Upper lobe of left lung (tissue), 6 donors: ENCODE measurements around the gene SRBD1. TPM values are rescaled to one million over a fixed set of nuclear protein-coding genes. Genes with fewer than 3 reads are reported as not detected.

Experiments used
- ATAC-seq, 2 donors: fragments of 200-7000 bp; cut with Tn5 transposase; one replicate each; pipeline ENCODE4 v1.9.1; 2022; ENCODE audit warnings: mild to moderate bottlenecking in 2 of 2, moderate library complexity in 2 of 2; ENCODE audit not compliant: low FRiP score in 2 of 2
- DNase-seq, 2 donors: peaks; one replicate each; pipeline ENCODE4 v3.0.0-alpha.2; 2019 to 2020
- H3K27ac ChIP-seq, 4 donors: fragments of 200-600 bp; sonication (generic); one replicate each; pipeline ENCODE4 v1.5.1; 2016 to 2019
- H3K27me3 ChIP-seq, 4 donors: fragments of 200-600 bp; sonication (generic); one replicate each; pipeline ENCODE4 v1.5.1; 2017 to 2019
- H3K36me3 ChIP-seq, 4 donors: fragments of 200-600 bp; sonication (generic); one replicate each; pipeline ENCODE4 v1.5.1; 2016 to 2019
- H3K4me1 ChIP-seq, 4 donors: fragments of 200-600 bp; sonication (generic); one replicate each; pipeline ENCODE4 v1.5.1; 2018 to 2019
- H3K4me3 ChIP-seq, 4 donors: fragments of 200-600 bp; sonication (generic); one replicate each; pipeline ENCODE4 v1.5.1; 2017 to 2019; ENCODE audit warnings: mild to moderate bottlenecking in 2 of 4, moderate library complexity in 1 of 4
- H3K9me3 ChIP-seq, 4 donors: fragments of 200-600 bp; sonication (generic); one replicate each; pipeline ENCODE4 v1.5.1; 2018 to 2019
- CTCF ChIP-seq, 6 experiments: fragments of 450-650 bp in 4 of 6; fragments of 200-600 bp in 2 of 6; sonication (generic) in 2 of 6; IDR thresholded peaks; one replicate each; pipeline ENCODE4 v1.5.1; 2016 to 2019; ENCODE audit warnings: antibody characterized with exemption in 6 of 6
- EP300 ChIP-seq, 4 donors: sonication (generic); formaldehyde crosslinking; IDR thresholded peaks; one replicate each; pipeline ENCODE4 v1.5.1; 2017; ENCODE audit warnings: antibody characterized with exemption in 4 of 4, control low read depth in 2 of 4
- POLR2A ChIP-seq, 4 donors: fragments of 450-650 bp; IDR thresholded peaks; one replicate each; pipeline ENCODE4 v1.5.1; 2016 to 2017; ENCODE audit warnings: antibody characterized with exemption in 4 of 4, mild to moderate bottlenecking in 2 of 4
- POLR2AphosphoS5 ChIP-seq, 2 donors: sonication (generic); formaldehyde crosslinking; IDR thresholded peaks; one replicate each; pipeline ENCODE4 v1.5.1; 2017; ENCODE audit warnings: antibody characterized with exemption in 2 of 2
- WGBS, 2 donors: methylation state at CpG; one replicate each; pipeline ENCODE4 v1.1.5; 2017 to 2018; 5-methylcytosine and 5-hydroxymethylcytosine counted together
- total RNA-seq, 6 donors: library from RNA; depleted of rRNA in 4 of 6; stranded (reverse); fragments of >200 nt in 4 of 6; gene quantifications; one replicate each; pipeline versions ENCODE4 v1.1.0 to v1.2.1, GENCODE V29; 2016 to 2021
- donor health status: DM: no; HTN: no; CAD: no; lungs with moderate emphysema.
- donor health status: DM: no; HTN: yes; CAD: no; lungs with severe emphysema.

Gene SRBD1
- total RNA-seq, 6 donors from 2014 or later = 16.4 to 38.3 (median 19.0) TPM

DNA sequence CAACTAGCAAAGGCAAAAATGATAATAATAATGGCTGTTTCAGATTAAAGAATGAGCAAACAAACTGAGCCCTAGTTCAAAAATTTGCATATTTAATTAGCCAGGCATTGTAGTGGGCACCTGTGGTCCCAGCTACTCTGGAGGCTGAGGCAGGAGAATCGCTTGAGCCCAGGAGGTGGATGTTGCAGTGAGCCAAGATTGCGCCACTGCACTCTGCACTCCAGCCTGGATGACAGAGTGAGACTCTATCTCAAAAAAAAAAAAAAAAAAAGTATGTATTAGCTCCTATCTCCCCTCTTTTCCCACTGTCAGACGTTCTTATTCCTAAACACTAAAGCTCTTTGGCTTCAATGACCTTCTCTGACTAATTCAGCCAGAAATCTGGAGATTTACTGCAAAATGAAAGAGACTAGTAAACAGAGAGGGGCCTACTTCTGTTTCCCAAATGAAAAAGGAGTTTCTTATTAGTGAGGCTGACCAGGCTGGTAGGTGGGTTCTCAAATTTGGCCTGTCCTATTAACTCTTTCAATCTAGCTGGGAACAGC, 3.9 kb upstream of the SRBD1 start:
- Histone ChIP-seq H3K9me3 (no peaks in the 10 kb centered on the region), H3K27me3 (no peaks in the 10 kb centered on the region), H3K27ac (no peak overlapping the region), H3K36me3 (no peaks in the 10 kb centered on the region), H3K4me1 (peaks cover 5 to 14% (median 9%) of the 10 kb centered on the region in 4 donors), H3K4me3 (no peak overlapping the region)
- TF ChIP-seq CTCF (IDR thresholded peaks at IDR 0.05) (no peak), POLR2AphosphoS5 (IDR thresholded peaks at IDR 0.05) (no peak), POLR2A (IDR thresholded peaks at IDR 0.05) (no peak), EP300 (IDR thresholded peaks at IDR 0.05) (no peak)
- ATAC-seq (no peak), DNase-seq (no peak)
- WGBS, 2 donors = 77 to 84% methylated on average over 3 of the region's 3 CpGs

GRCh38 chr2:45614330-45614729, 3.3 kb upstream of the SRBD1 start:
- Histone ChIP-seq H3K27ac (no peak overlapping the region), H3K4me1 (peaks cover 10 to 20% (median 12%) of the 10 kb centered on the region in 4 donors), H3K9me3 (no peaks in the 10 kb centered on the region), H3K4me3 (no peak overlapping the region), H3K27me3 (no peaks in the 10 kb centered on the region), H3K36me3 (no peaks in the 10 kb centered on the region)
- 74 to 77% methylated on average over 1 of the region's 1 CpG for whole genome bisulfite sequencing, 2 donors
- DNase-seq = no peak
- TF ChIP-seq CTCF (IDR thresholded peaks at IDR 0.05) (no peak), EP300 (IDR thresholded peaks at IDR 0.05) (no peak), POLR2AphosphoS5 (IDR thresholded peaks at IDR 0.05) (no peak), POLR2A (IDR thresholded peaks at IDR 0.05) (no peak)
- ATAC-seq = no peak

DNA sequence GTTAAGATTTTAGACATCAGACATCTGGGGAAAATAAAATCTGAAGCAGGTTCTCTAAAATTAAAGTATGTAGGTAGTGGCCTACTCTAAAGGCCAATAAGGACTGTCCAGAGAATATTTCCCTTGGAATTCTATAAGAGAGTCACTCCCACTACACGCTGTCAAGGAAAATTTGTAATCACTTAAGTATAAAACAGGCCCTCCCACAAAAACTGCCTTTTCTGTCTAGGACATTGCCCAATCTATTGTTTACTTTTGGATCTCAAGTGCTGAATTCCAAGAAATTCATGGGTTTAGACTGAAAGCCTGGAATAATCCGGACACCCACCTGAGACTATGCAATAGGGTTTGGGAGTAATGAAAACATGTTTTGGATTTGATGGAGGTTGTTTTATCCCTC, 1.7 kb upstream of the SRBD1 start:
- peaks cover 10 to 25% (median 12%) of the 10 kb centered on the region in 4 donors for H3K4me1 ChIP-seq
- H3K27me3 ChIP-seq = no peaks in the 10 kb centered on the region
- H3K36me3 ChIP-seq = no peaks in the 10 kb centered on the region
- no peak for TF ChIP-seq EP300 (IDR thresholded peaks at IDR 0.05)
- TF ChIP-seq POLR2A (IDR thresholded peaks at IDR 0.05) = no peak
- no peak for TF ChIP-seq POLR2AphosphoS5 (IDR thresholded peaks at IDR 0.05)
- no peak for TF ChIP-seq CTCF (IDR thresholded peaks at IDR 0.05)
- ATAC-seq = no peak
- DNase-seq = no peak
- no peak overlapping the region for H3K4me3 ChIP-seq
- H3K27ac ChIP-seq = no peak overlapping the region
- no peaks in the 10 kb centered on the region for H3K9me3 ChIP-seq
- 61 to 62% methylated on average over 2 of the region's 2 CpGs for WGBS, 2 donors

- ATAC-seq (no peak), DNase-seq (no peak)
- TF ChIP-seq EP300 (IDR thresholded peaks at IDR 0.05) (no peak), POLR2A (IDR thresholded peaks at IDR 0.05) (no peak), CTCF (IDR thresholded peaks at IDR 0.05) (no peak), POLR2AphosphoS5 (IDR thresholded peaks at IDR 0.05) (no peak)
- H3K36me3 ChIP-seq = no peaks in the 10 kb centered on the region
- H3K27me3 ChIP-seq = no peaks in the 10 kb centered on the region
- no peaks in the 10 kb centered on the region for H3K9me3 ChIP-seq
- peaks cover 10 to 25% (median 12%) of the 10 kb centered on the region in 4 donors for H3K4me1 ChIP-seq
- peak overlapping the region in 1 of 4 donors; percentile 97 for H3K27ac ChIP-seq
- WGBS, 2 donors = 69 to 76% methylated on average over 2 of the region's 2 CpGs
- no peak overlapping the region for H3K4me3 ChIP-seq
Observed at GRCh38 chr2:45612285-45612684, 1.2 kb upstream of the SRBD1 start.
